HepG2 (cell line): ENCODE data around the gene RAD54L. TPM values are rescaled to one million over a fixed set of nuclear protein-coding genes. Genes with fewer than 3 reads are reported as not detected.

Experiments used
- DMAP1 ChIP-seq: IDR thresholded peaks from 2 replicates; pipeline ENCODE4 v1.6.1; 2016
- EED ChIP-seq: sonication (generic); formaldehyde crosslinking; IDR thresholded peaks from 2 replicates; pipeline ENCODE4 v1.5.0; 2020; ENCODE audit warnings: mild to moderate bottlenecking, missing genetic modification reagents
- ELF3 ChIP-seq: IDR thresholded peaks from 2 replicates; pipeline ENCODE4 v1.6.1; 2016; ENCODE audit warnings: missing genetic modification reagents, missing compliant biosample characterization
- KLF11 ChIP-seq: IDR thresholded peaks from 2 replicates; pipeline ENCODE4 v1.6.1; 2016; ENCODE audit warnings: missing compliant biosample characterization
- RELA ChIP-seq: sonication (generic); formaldehyde crosslinking; IDR thresholded peaks from 2 replicates; pipeline ENCODE4 v1.4.0; 2020; ENCODE audit warnings: missing genetic modification reagents
- RXRA ChIP-seq: sonication (generic); formaldehyde crosslinking; IDR thresholded peaks from 2 replicates; pipeline ENCODE4 v1.5.1; 2020; ENCODE audit warnings: missing genetic modification reagents
- SP2 ChIP-seq: sonication (generic); formaldehyde crosslinking; IDR thresholded peaks from 2 replicates; pipeline ENCODE4 v1.5.1; 2020; ENCODE audit warnings: mild to moderate bottlenecking, missing genetic modification reagents
- SRSF1 ChIP-seq: fragments of 200-400 bp; formaldehyde crosslinking; optimal IDR thresholded peaks from 2 replicates; pipeline ENCODE3; 2017; ENCODE audit warnings: mild to moderate bottlenecking, low read depth, low read length, moderate library complexity
- TCF12 ChIP-seq, 2 experiments: fragments of 450-650 bp in 1 of 2; sonication (generic) in 1 of 2; formaldehyde crosslinking in 1 of 2; IDR thresholded peaks; 2 replicates each; pipeline versions ENCODE4 v1.6.1 to v1.8.0; 2017 to 2022; ENCODE audit warnings: antibody characterized with exemption in 1 of 2, mild to moderate bottlenecking in 1 of 2, missing genetic modification reagents in 1 of 2, moderate library complexity in 1 of 2
- YEATS2 ChIP-seq: sonication (generic); formaldehyde crosslinking; IDR thresholded peaks from 2 replicates; pipeline ENCODE4 v1.4.0; 2020; ENCODE audit warnings: missing genetic modification reagents, borderline replicate concordance
- ZNF335 ChIP-seq: sonication (generic); formaldehyde crosslinking; IDR thresholded peaks from 2 replicates; pipeline ENCODE4 v1.4.0; 2020; ENCODE audit warnings: missing genetic modification reagents
- ZNF382 ChIP-seq: sonication (generic); formaldehyde crosslinking; IDR thresholded peaks from 2 replicates; pipeline ENCODE4 v1.5.0; 2020; ENCODE audit warnings: missing genetic modification reagents, mild to moderate bottlenecking, borderline replicate concordance
- ZNF501 ChIP-seq: sonication (generic); formaldehyde crosslinking; IDR thresholded peaks from 2 replicates; pipeline ENCODE4 v1.5.1; 2020; ENCODE audit warnings: mild to moderate bottlenecking, moderate library complexity, missing genetic modification reagents
- ZNF549 ChIP-seq: sonication (generic); formaldehyde crosslinking; IDR thresholded peaks from 2 replicates; pipeline ENCODE4 v1.5.0; 2020; ENCODE audit warnings: missing genetic modification reagents
- ZNF569 ChIP-seq: sonication (generic); formaldehyde crosslinking; IDR thresholded peaks from 2 replicates; pipeline ENCODE4 v1.5.0; 2020; ENCODE audit warnings: mild to moderate bottlenecking, missing genetic modification reagents, moderate library complexity, borderline replicate concordance
- ZNF709 ChIP-seq: sonication (generic); formaldehyde crosslinking; IDR thresholded peaks from 2 replicates; pipeline ENCODE4 v1.5.0; 2020; ENCODE audit warnings: mild to moderate bottlenecking, missing genetic modification reagents
- ZSCAN21 ChIP-seq: sonication (generic); formaldehyde crosslinking; IDR thresholded peaks from 2 replicates; pipeline ENCODE4 v1.8.0; 2022; ENCODE audit warnings: mild to moderate bottlenecking, missing genetic modification reagents, moderate library complexity, borderline replicate concordance
- polyA plus RNA-seq, 8 experiments: library from polyadenylated mRNA; depleted of rRNA in 3 of 8; stranded (reverse) in 7 of 8; unstranded in 1 of 8; fragments of >200 nt; fragmentation: Illumina TruSeq in 4 of 8; extraction: Trizol in 4 of 8; gene quantifications; 2 replicates each; pipeline versions ENCODE4 v1.2.1 to v1.2.3, GENCODE V29; 2011 to 2016; ENCODE audit warnings: low read depth in 4 of 8, missing spikeins in 1 of 8, mixed read lengths in 1 of 8; ENCODE audit not compliant: insufficient read depth in 1 of 8
- total RNA-seq, 5 experiments: library from RNA; depleted of rRNA; stranded (reverse); fragments of >200 nt; fragmentation: Illumina TruSeq; extraction: Trizol; gene quantifications; 2 replicates each; pipeline ENCODE4 v1.2.3, GENCODE V29; 2016; ENCODE audit warnings: low read depth in 1 of 5
- TF ChIP-seq, protein P1 (sequence below): fragments of 450-650 bp; IDR thresholded peaks from 2 replicates; pipeline ENCODE4 v1.6.1; 2016
- TF ChIP-seq, protein P2 (sequence below): sonication (generic); formaldehyde crosslinking; IDR thresholded peaks from 2 replicates; pipeline ENCODE4 v1.5.0; 2020; ENCODE audit warnings: missing genetic modification reagents
- TF ChIP-seq, protein P3 (sequence below): sonication (generic); formaldehyde crosslinking; IDR thresholded peaks from 2 replicates; pipeline ENCODE4 v1.4.0; 2020; ENCODE audit warnings: mild to moderate bottlenecking, missing genetic modification reagents
- TF ChIP-seq, protein P4 (sequence below): sonication (generic); formaldehyde crosslinking; IDR thresholded peaks from 2 replicates; pipeline ENCODE4 v1.5.0; 2020; ENCODE audit warnings: missing genetic modification reagents
- TF ChIP-seq, protein P5 (sequence below): sonication (generic); formaldehyde crosslinking; IDR thresholded peaks from 2 replicates; pipeline ENCODE4 v1.5.0; 2020; ENCODE audit warnings: mild to moderate bottlenecking, missing genetic modification reagents, borderline replicate concordance
- TF ChIP-seq, protein P6 (sequence below): sonication (generic); formaldehyde crosslinking; IDR thresholded peaks from 2 replicates; pipeline ENCODE4 v1.5.0; 2020; ENCODE audit warnings: missing genetic modification reagents, mild to moderate bottlenecking, borderline replicate concordance

Gene RAD54L
- total and polyA plus RNA-seq, 2 of the 13 experiments (the other 11 are each of a cell fraction or from before 2014, with no cell fraction given): 10.2 to 30.0 TPM

DNA sequence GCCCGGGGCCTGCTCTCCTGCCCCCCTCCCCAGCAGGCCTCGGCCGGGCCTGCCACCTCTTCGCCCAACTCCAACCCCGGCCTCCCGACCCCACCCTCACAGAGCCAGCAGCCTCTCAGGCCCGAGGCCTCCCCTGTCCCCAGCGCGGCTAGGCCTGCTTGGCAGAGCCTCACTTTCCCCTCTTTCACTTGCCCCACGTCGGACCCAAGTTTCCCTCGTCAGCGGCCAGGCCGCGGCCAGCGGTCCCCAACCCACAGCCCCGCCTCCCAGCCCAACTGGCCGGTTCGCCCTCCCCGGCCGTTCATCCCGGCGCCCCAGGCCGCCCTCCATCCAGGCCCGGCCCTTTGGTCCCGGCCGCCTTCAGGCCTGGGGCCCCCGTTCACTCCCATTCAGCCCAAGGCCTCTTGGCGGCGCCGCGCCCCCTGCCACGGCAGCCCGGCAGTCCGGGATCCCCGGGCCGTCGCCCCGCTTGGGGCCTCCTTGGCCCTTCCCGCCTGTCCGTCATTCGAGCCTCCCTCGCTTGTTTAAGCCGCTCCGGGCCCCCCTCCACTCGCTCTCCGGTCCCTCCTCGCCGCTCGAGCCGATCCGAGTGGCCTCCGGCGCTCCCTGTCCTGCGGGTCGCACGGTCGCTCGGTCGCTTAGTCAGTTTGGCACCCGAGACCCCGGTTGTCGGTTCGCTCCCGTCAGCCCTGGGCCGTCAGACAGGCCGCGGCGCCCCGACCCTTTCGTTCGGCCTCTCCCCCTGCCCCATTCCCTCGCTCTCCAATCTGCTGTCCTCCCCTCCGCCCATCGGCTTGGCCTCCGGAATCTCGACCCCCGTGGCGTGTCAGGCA lies 54.5 kb downstream of the RAD54L start (continued):
- TF ChIP-seq, protein P1, sequence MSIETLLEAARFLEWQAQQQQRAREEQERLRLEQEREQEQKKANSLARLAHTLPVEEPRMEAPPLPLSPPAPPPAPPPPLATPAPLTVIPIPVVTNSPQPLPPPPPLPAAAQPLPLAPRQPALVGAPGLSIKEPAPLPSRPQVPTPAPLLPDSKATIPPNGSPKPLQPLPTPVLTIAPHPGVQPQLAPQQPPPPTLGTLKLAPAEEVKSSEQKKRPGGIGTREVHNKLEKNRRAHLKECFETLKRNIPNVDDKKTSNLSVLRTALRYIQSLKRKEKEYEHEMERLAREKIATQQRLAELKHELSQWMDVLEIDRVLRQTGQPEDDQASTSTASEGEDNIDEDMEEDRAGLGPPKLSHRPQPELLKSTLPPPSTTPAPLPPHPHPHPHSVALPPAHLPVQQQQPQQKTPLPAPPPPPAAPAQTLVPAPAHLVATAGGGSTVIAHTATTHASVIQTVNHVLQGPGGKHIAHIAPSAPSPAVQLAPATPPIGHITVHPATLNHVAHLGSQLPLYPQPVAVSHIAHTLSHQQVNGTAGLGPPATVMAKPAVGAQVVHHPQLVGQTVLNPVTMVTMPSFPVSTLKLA: no peak
- TF ChIP-seq EED (peak; percentile 19; the same call in 1 of the 2 replicates), TCF12 (IDR thresholded peaks at IDR 0.05) (no peak), TCF12 (CRISPR knock-in tag; IDR thresholded peaks at IDR 0.05) (peak; percentile 65; the same call in 1 of the 2 replicates), RXRA (CRISPR knock-in tag) (no peak; the same call in 1 of the 2 replicates), YEATS2 (no peak; the same call in 1 of the 2 replicates), ZNF549 (CRISPR knock-in tag) (no peak), ZNF501 (CRISPR knock-in tag) (no peak), SP2 (CRISPR knock-in tag) (no peak), ZNF569 (CRISPR knock-in tag) (no peak), ELF3 (CRISPR knock-in tag) (no peak), ZNF709 (CRISPR knock-in tag) (0 out of 2 replicates have a peak, but pooled peaks have one; percentile 30), ZNF335 (CRISPR knock-in tag) (no peak), DMAP1 (CRISPR knock-in tag) (peak; percentile 25; the same call in 1 of the 2 replicates), ZSCAN21 (0 out of 2 replicates have a peak, but pooled peaks have one; percentile 44), KLF11 (CRISPR knock-in tag) (no peak; the same call in 1 of the 2 replicates), ZNF382 (CRISPR knock-in tag) (no peak; the same call in 1 of the 2 replicates), RELA (CRISPR knock-in tag) (no peak), SRSF1 (peak; percentile 16)
- TF ChIP-seq, protein P2, sequence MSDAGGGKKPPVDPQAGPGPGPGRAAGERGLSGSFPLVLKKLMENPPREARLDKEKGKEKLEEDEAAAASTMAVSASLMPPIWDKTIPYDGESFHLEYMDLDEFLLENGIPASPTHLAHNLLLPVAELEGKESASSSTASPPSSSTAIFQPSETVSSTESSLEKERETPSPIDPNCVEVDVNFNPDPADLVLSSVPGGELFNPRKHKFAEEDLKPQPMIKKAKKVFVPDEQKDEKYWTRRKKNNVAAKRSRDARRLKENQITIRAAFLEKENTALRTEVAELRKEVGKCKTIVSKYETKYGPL (CRISPR knock-in tag): 0 out of 2 replicates have a peak, but pooled peaks have one; percentile 20
- TF ChIP-seq, protein P3, sequence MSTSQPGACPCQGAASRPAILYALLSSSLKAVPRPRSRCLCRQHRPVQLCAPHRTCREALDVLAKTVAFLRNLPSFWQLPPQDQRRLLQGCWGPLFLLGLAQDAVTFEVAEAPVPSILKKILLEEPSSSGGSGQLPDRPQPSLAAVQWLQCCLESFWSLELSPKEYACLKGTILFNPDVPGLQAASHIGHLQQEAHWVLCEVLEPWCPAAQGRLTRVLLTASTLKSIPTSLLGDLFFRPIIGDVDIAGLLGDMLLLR: no peak
- TF ChIP-seq, protein P4, sequence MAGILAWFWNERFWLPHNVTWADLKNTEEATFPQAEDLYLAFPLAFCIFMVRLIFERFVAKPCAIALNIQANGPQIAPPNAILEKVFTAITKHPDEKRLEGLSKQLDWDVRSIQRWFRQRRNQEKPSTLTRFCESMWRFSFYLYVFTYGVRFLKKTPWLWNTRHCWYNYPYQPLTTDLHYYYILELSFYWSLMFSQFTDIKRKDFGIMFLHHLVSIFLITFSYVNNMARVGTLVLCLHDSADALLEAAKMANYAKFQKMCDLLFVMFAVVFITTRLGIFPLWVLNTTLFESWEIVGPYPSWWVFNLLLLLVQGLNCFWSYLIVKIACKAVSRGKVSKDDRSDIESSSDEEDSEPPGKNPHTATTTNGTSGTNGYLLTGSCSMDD (CRISPR knock-in tag): no peak
- TF ChIP-seq, protein P5, sequence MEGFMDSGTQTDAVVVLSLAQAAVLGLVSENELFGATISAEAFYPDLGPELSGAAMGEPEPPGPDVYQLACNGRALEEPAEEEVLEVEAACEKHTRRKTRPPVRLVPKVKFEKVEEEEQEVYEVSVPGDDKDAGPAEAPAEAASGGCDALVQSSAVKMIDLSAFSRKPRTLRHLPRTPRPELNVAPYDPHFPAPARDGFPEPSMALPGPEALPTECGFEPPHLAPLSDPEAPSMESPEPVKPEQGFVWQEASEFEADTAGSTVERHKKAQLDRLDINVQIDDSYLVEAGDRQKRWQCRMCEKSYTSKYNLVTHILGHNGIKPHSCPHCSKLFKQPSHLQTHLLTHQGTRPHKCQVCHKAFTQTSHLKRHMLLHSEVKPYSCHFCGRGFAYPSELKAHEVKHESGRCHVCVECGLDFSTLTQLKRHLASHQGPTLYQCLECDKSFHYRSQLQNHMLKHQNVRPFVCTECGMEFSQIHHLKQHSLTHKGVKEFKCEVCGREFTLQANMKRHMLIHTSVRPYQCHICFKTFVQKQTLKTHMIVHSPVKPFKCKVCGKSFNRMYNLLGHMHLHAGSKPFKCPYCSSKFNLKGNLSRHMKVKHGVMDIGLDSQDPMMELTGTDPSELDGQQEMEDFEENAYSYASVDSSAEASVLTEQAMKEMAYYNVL (CRISPR knock-in tag): 0 out of 2 replicates have a peak, but pooled peaks have one; percentile 11
- TF ChIP-seq, protein P6, sequence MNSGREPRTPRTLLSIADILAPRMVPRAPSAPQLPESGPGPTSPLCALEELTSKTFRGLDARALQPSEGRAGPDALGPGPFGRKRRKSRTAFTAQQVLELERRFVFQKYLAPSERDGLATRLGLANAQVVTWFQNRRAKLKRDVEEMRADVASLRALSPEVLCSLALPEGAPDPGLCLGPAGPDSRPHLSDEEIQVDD: no peak
